Fibroblast of skin of back (primary cell): ENCODE results near the gene SCAF4.

Experiments used
- DNase-seq: peaks from one replicate; pipeline ENCODE4 v3.0.0-alpha.2; 2013

The SCAF4 gene

GRCh38 chr21:31713115-31713514, 18.8 kb downstream of the SCAF4 start:
- no peak for DNase-seq

GRCh38 chr21:31711745-31712285, 20.1 kb downstream of the SCAF4 start:
- DNase-seq: no peak

- DNase-seq: no peak
Observed at GRCh38 chr21:31711326-31711725, 20.6 kb downstream of the SCAF4 start.

- DNase-seq: peak; percentile 83
Observed at GRCh38 chr21:31710586-31710985, 21.3 kb downstream of the SCAF4 start.

- no peak for DNase-seq
Observed at GRCh38 chr21:31708541-31708940, 23.4 kb downstream of the SCAF4 start.

GRCh38 chr21:31707499-31707898, 24.4 kb downstream of the SCAF4 start:
- DNase-seq: no peak

- DNase-seq: no peak
Observed at GRCh38 chr21:31706562-31706961, 25.4 kb downstream of the SCAF4 start.

GRCh38 chr21:31700040-31700439, 31.9 kb downstream of the SCAF4 start:
- DNase-seq: no peak

GRCh38 chr21:31698461-31698860, 33.5 kb downstream of the SCAF4 start:
- DNase-seq: no peak

- DNase-seq: no peak
Observed at GRCh38 chr21:31696424-31696823, 35.5 kb downstream of the SCAF4 start.

- no peak for DNase-seq
Observed at GRCh38 chr21:31693222-31693621, 38.7 kb downstream of the SCAF4 start.

GRCh38 chr21:31688603-31689368, 43.1 kb downstream of the SCAF4 start:
- DNase-seq: no peak

- no peak for DNase-seq
Observed at GRCh38 chr21:31687108-31687507, 44.8 kb downstream of the SCAF4 start.

- no peak for DNase-seq
Observed at GRCh38 chr21:31686272-31686915, 45.5 kb downstream of the SCAF4 start.

GRCh38 chr21:31684918-31685317, 47.0 kb downstream of the SCAF4 start:
- DNase-seq: no peak

- DNase-seq: peak; percentile 4
Observed at GRCh38 chr21:31683029-31683428, 48.9 kb downstream of the SCAF4 start.

GRCh38 chr21:31682620-31683019, 49.3 kb downstream of the SCAF4 start:
- DNase-seq: peak; percentile 83

- no peak for DNase-seq
Observed at GRCh38 chr21:31678478-31678877, 53.4 kb downstream of the SCAF4 start.

- DNase-seq: no peak
Observed at GRCh38 chr21:31677047-31677446, 54.9 kb downstream of the SCAF4 start.

GRCh38 chr21:31675960-31676359, 56.0 kb downstream of the SCAF4 start:
- DNase-seq: no peak

GRCh38 chr21:31675318-31675717, 56.6 kb downstream of the SCAF4 start:
- DNase-seq: no peak

GRCh38 chr21:31673321-31673912, 58.5 kb downstream of the SCAF4 start:
- no peak for DNase-seq

GRCh38 chr21:31671931-31672330, 60.0 kb downstream of the SCAF4 start:
- DNase-seq: no peak
